HFFc6 (cell line): ENCODE measurements around the gene NXNL1. TPM values are rescaled to one million over a fixed set of nuclear protein-coding genes. Genes with fewer than 3 reads are reported as not detected.

Experiments
- DNase-seq: peaks from one replicate; pipeline ENCODE4 v3.0.0-alpha.2; 2018
- H3K27ac Mint-ChIP-seq: 2 replicates; pipeline ENCODE4 v1.8.0; 2020; ENCODE audit warnings: mild to moderate bottlenecking, mixed read lengths
- H3K27me3 Mint-ChIP-seq: 2 replicates; pipeline ENCODE4 v1.8.0; 2021; ENCODE audit warnings: mild to moderate bottlenecking, moderate library complexity, mixed read lengths; ENCODE audit not compliant: insufficient read depth
- H3K36me3 Mint-ChIP-seq: 2 replicates; pipeline ENCODE4 v1.8.0; 2021; ENCODE audit warnings: low read depth, mixed read lengths
- H3K4me1 Mint-ChIP-seq: 2 replicates; pipeline ENCODE4 v1.8.0; 2020; ENCODE audit warnings: low read depth, mixed read lengths
- H3K4me3 Mint-ChIP-seq: 2 replicates; pipeline ENCODE4 v1.8.0; 2020; ENCODE audit warnings: mild to moderate bottlenecking, moderate library complexity, mixed read lengths
- H3K9me3 Mint-ChIP-seq: 2 replicates; pipeline ENCODE4 v1.8.0; 2020; ENCODE audit warnings: mild to moderate bottlenecking, mixed read lengths
- CTCF ChIP-seq: fragments of 200-600 bp; sonication (generic); IDR thresholded peaks from 2 replicates; pipeline ENCODE4 v1.5.0; 2021; ENCODE audit warnings: antibody characterized with exemption, mild to moderate bottlenecking
- total RNA-seq, 6 experiments: library from RNA; stranded (reverse); fragmentation: NEBNext Ultra II Directional; extraction: Animal tissue kit (Norgen Biotek cat#: 25700); gene quantifications; 2 replicates in 1 of 6; 3 replicates in 5 of 6; pipeline ENCODE4 v1.2.3, GENCODE V29; 2021

NXNL1 gene
- total RNA-seq, 6 experiments from 2014 or later, result not detected

GRCh38 chr19:17488593-17489391, 28.1 kb upstream of the NXNL1 start:
- Mint-ChIP-seq H3K27ac (no peak overlapping the region), H3K9me3 (no peaks in the 10 kb centered on the region), H3K4me3 (no peak overlapping the region), H3K4me1 (peaks cover 18% of the 10 kb centered on the region), H3K27me3 (peaks cover 6% of the 10 kb centered on the region), H3K36me3 (peaks cover 4% of the 10 kb centered on the region; the same call in 1 of the 2 replicates)
- no peak; the same call in 1 of the 2 replicates for TF ChIP-seq CTCF
- DNase-seq, result no peak

- no peak for TF ChIP-seq CTCF
- H3K27ac Mint-ChIP-seq, result no peak overlapping the region
- peaks cover 4% of the 10 kb centered on the region; the same call in 1 of the 2 replicates for H3K36me3 Mint-ChIP-seq
- H3K4me1 Mint-ChIP-seq, result peaks cover 18% of the 10 kb centered on the region
- DNase-seq, result no peak
- H3K4me3 Mint-ChIP-seq, result no peak overlapping the region
- peaks cover 6% of the 10 kb centered on the region for H3K27me3 Mint-ChIP-seq
- H3K9me3 Mint-ChIP-seq, result no peaks in the 10 kb centered on the region
These were observed 26.8 kb upstream of the NXNL1 start for GRCh38 chr19:17487284-17488121.

- Mint-ChIP-seq H3K9me3 (no peaks in the 10 kb centered on the region), H3K4me1 (peaks cover 14% of the 10 kb centered on the region), H3K36me3 (peaks cover 4% of the 10 kb centered on the region; the same call in 1 of the 2 replicates), H3K27me3 (peaks cover 6% of the 10 kb centered on the region), H3K4me3 (no peak overlapping the region), H3K27ac (no peak overlapping the region)
- TF ChIP-seq CTCF, result no peak
- no peak for DNase-seq
These were observed 26.0 kb upstream of the NXNL1 start for GRCh38 chr19:17486545-17487240.

- DNase-seq, result no peak
- H3K27ac Mint-ChIP-seq, result no peak overlapping the region
- peaks cover 4% of the 10 kb centered on the region for H3K27me3 Mint-ChIP-seq
- no peak overlapping the region for H3K4me3 Mint-ChIP-seq
- H3K36me3 Mint-ChIP-seq, result peaks cover 3% of the 10 kb centered on the region; the same call in 1 of the 2 replicates
- H3K9me3 Mint-ChIP-seq, result no peaks in the 10 kb centered on the region
- H3K4me1 Mint-ChIP-seq, result peaks cover 15% of the 10 kb centered on the region
- TF ChIP-seq CTCF, result no peak
These were observed 23.9 kb upstream of the NXNL1 start for GRCh38 chr19:17484520-17485185.

DNA sequence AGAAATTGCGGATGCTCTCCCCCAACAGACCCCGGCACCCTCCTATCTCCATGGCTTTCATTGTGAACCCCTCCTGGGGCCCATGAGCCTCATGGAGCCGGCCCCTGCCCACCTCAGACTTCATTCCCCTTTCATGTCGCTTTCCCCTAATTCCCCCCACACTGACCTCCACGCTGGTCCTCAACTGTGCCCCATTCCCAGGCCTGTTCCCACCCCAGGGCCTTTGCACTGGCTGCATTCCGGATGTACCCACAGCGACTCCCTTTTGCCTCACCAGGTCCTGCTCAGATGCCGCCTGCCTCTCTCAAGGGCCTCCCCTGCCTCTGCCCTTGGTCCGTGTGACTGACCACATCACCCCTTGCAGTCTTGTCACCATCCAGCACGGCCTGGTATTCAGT, 22.9 kb upstream of the NXNL1 start:
- peaks cover 6% of the 10 kb centered on the region for H3K27me3 Mint-ChIP-seq
- no peak for DNase-seq
- H3K36me3 Mint-ChIP-seq, result no peaks in the 10 kb centered on the region
- no peak for TF ChIP-seq CTCF
- H3K4me1 Mint-ChIP-seq, result peaks cover 25% of the 10 kb centered on the region
- H3K27ac Mint-ChIP-seq, result no peak overlapping the region
- H3K9me3 Mint-ChIP-seq, result no peaks in the 10 kb centered on the region
- no peak overlapping the region for H3K4me3 Mint-ChIP-seq
